LoVo (cell line): ENCODE results near the gene CXCL11.
"Not testable (repeated sequence)": the region's sequence is repeated elsewhere in the genome, so short reads cannot be mapped to it uniquely, and the experiment has no call there.

Source experiments
- DNase-seq: peaks from one replicate; pipeline ENCODE4 v3.0.0-alpha.2; 2016; ENCODE audit warnings: low spot score

Gene CXCL11

GRCh38 chr4:76042241-76042998 is 6.5 kb upstream of the CXCL11 start:
- DNase-seq, result not testable (repeated sequence)

GRCh38 chr4:76036855-76037254 is 985 bp upstream of the CXCL11 start:
- no peak for DNase-seq

GRCh38 chr4:76035141-76035540 is 729 bp downstream of the CXCL11 start:
- DNase-seq, result no peak

GRCh38 chr4:76029300-76029699 is 6.6 kb downstream of the CXCL11 start:
- DNase-seq, result no peak

- no peak for DNase-seq
Observed at GRCh38 chr4:76028350-76028765, 7.5 kb downstream of the CXCL11 start.

- DNase-seq, result no peak
Observed at GRCh38 chr4:76024065-76024464, 11.8 kb downstream of the CXCL11 start.

GRCh38 chr4:76023389-76023788 is 12.5 kb downstream of the CXCL11 start, which contains the start of gene CXCL10:
CXCL10 (minus strand) TSS chr4:76023497; CDS start chr4:76023431, 66 bp downstream.
- no peak for DNase-seq

- no peak for DNase-seq
Observed at GRCh38 chr4:76022677-76023076, 13.2 kb downstream of the CXCL11 start.

- no peak for DNase-seq
Observed at GRCh38 chr4:76022031-76022430, 13.8 kb downstream of the CXCL11 start.

GRCh38 chr4:76017056-76017686 is 18.7 kb downstream of the CXCL11 start:
- no peak for DNase-seq

GRCh38 chr4:76016393-76016792 is 19.5 kb downstream of the CXCL11 start:
- no peak for DNase-seq

- no peak for DNase-seq
Observed at GRCh38 chr4:76013540-76013939, 22.3 kb downstream of the CXCL11 start.

- no peak for DNase-seq
Observed at GRCh38 chr4:76012388-76012801, 23.5 kb downstream of the CXCL11 start.

- DNase-seq, result no peak
Observed at GRCh38 chr4:76011700-76012387, 24.0 kb downstream of the CXCL11 start.

GRCh38 chr4:76011018-76011670 is 24.7 kb downstream of the CXCL11 start:
- DNase-seq, result no peak

- no peak for DNase-seq
Observed at GRCh38 chr4:76010576-76010975, 25.3 kb downstream of the CXCL11 start.

- DNase-seq, result no peak
Observed at GRCh38 chr4:76009311-76009710, 26.6 kb downstream of the CXCL11 start.

GRCh38 chr4:76007089-76007862 is 28.6 kb downstream of the CXCL11 start, which contains the start of gene CXCL9:
CXCL9 (minus strand) TSS chr4:76007509; CDS start chr4:76007449, 60 bp downstream.
- peak; percentile 61 for DNase-seq

- no peak for DNase-seq
Observed at GRCh38 chr4:76003620-76004019, 32.2 kb downstream of the CXCL11 start.

- no peak for DNase-seq
Observed at GRCh38 chr4:76003035-76003434, 32.8 kb downstream of the CXCL11 start.

GRCh38 chr4:76002176-76002575 is 33.7 kb downstream of the CXCL11 start:
- no peak for DNase-seq

GRCh38 chr4:76001700-76002099 is 34.2 kb downstream of the CXCL11 start:
- DNase-seq, result no peak
